HG02798 (cell line): ENCODE measurements around the gene EGFLAM.
"Not testable (repeated sequence)": the region's sequence is repeated elsewhere in the genome, so short reads cannot be mapped to it uniquely, and the experiment has no call there.

Experiments
- ATAC-seq: cut with Tn5 transposase; IDR thresholded peaks from one replicate; pipeline ENCODE4 v1.9.1; 2021; ENCODE audit warnings: mild to moderate bottlenecking; ENCODE audit not compliant: unreplicated experiment, poor library complexity

EGFLAM gene

GRCh38 chr5:38408446-38409198 is 150.3 kb downstream of the EGFLAM start:
- ATAC-seq, result no peak

- no peak for ATAC-seq
These were observed 152.1 kb downstream of the EGFLAM start for GRCh38 chr5:38410304-38410990.

- no peak for ATAC-seq
These were observed 155.3 kb downstream of the EGFLAM start for GRCh38 chr5:38413696-38414095.

- ATAC-seq, result no peak
These were observed 156.0 kb downstream of the EGFLAM start for GRCh38 chr5:38414348-38414747.

DNA sequence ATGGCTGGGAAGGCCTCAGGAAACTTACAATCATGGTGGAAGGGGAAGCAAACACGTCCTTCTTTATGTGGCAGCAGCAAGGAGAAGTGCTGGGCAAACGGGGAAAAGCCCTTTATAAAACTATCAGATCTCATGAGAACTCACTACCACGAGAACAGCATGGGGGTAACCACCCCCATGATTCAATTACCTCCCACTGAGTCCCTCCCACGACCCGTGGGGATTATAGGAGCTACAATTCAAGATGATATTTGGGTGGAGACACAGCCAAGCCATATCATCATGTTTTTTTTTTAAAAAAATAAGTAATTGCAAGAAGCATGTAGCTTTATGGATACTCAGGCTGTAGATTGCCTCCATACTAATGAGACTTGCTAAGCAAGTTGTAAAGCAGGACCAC is 157.4 kb downstream of the EGFLAM start:
- not testable (repeated sequence) for ATAC-seq

- no peak for ATAC-seq
These were observed 159.3 kb downstream of the EGFLAM start for GRCh38 chr5:38417658-38418017.

GRCh38 chr5:38420246-38420645 is 161.9 kb downstream of the EGFLAM start:
- no peak for ATAC-seq

- no peak for ATAC-seq
These were observed 162.5 kb downstream of the EGFLAM start for GRCh38 chr5:38420691-38421390.

DNA sequence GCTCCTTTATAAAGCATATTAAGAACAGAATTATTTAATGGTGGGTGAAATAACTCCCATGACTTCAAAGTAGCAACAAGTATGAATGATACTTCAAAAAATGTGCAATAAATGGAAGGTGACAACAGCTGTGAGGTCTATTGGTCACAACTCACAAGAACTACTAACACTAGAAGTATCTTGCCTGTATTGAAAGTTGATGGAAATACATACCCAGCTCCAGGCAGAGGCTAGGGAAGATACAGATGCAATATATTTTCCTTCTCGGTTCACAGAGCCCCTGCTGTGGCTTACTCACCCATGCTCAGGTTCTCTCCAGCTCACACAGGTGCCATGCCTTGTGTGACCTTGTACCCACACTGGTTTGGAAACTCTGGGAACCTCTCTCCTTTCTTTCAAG is 164.3 kb downstream of the EGFLAM start:
- ATAC-seq, result no peak

DNA sequence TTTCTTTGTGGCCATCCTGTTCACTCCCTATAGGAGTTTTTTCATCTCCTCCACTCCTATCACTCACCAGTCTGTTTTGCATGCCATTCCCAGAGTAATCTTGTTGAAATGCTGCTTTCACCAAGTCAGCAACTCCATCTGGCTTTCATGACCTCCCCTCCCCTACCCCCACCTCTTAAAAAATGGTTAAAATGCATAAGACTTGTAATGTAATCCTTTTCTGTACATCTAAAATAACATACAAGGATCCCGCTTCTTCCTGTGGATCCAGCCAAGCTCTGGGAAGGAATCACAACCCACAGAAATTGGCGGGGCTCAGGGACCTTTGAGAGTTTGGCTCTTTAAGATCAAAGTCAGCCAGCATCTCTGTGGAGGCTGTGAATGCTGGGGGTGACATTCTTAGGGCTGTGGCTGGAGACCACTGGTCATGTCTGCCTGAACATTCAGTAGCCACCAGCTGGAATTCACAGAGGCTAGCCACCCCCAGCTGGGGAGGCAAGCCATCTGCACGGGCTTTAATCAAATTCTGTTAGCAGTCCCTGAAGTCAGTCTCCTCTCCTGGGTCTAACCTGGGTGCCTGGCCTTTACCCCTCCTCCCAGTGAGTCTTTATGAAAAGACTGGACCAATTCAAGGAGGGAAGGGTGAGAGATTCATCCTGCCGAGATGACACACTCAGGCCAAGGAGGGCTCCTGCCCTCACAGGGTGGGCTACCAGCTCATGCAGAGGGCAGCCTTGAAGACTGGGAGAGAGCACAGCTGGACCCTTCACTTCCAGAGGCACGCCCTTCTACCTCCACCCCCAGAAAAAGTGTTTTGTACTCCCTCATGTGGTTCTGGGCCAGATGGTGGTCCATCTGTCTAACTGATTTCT is 165.2 kb downstream of the EGFLAM start:
- ATAC-seq, result no peak

DNA sequence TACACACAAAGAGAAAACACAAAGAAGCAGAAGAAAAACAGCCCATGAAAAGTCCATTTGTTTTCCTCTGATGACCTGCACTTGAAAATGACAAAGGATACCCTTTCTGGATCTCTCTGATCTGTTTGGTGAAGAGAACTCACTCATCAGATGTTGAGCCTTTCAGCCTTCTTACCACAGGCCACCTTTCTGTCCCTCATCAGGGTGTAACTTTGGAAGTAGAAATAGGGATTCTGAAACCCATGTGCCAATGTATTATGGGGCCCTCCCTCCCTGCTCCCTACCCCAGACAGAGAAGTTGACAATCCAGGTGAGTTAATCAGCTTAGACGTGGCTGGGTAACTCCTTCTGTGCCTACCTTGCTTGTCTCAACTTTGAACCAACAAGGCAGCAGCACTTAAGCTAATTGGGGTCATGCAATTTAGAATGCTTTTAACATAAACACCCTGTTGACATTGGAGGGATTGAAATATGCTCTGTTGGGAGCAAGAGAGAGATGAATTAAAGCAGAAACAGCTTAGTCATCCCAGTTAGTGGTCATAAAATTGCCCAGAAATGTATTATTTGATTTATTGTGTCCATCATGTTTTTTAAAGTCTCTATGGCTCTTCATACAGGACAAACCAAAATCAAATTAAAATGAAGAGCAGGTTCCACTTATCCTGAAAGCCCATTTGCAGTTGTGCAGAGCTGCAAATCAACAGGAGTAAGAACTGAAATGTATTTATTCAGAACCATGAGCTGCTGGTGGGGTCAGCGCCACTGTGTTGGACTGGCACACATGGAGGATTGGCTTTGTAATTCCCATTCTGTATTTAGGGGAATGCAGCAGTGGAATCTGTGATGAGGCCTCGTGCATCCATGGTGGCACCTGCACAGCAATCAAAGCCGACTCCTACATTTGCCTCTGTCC is 166.0 kb downstream of the EGFLAM start:
- ATAC-seq, result no peak

- ATAC-seq, result no peak
These were observed 168.1 kb downstream of the EGFLAM start for GRCh38 chr5:38426490-38426889.

- no peak for ATAC-seq
These were observed 168.9 kb downstream of the EGFLAM start for GRCh38 chr5:38426986-38427950.

- ATAC-seq, result no peak
These were observed 173.0 kb downstream of the EGFLAM start for GRCh38 chr5:38431242-38431853.

DNA sequence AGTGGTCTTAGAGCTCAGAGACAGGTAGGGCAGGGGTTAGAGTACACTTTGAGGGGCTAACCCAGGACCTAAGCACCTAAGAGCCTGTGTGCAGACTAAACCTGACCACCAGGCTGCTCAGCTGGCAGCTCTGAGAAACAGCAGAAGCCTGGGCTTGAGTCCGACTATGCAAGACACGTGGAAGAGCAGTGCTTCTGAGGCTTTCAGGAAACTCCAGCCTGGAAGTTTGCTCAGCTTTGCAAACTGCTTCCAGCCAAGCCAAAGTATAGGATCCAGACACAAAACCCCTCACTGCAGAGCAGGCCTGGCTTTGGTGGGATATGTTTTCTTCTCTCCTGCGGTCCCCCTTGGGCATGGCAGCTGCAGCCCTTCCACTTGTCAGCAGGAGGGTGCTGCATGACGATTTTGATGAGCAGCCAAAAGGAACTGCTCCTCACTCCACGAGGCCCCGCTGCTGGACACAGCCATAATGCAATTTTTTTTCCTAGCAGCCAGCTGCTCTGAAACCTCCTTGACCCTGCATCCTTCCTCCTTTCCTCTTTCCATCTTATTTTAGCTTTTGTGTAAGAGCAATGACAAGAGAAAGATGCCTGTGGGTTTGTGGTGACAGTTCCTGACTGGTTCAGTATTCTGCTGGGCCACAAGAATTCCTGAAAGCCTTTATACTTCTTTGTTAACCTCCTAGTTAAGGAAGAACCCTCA is 175.0 kb downstream of the EGFLAM start:
- no peak for ATAC-seq

GRCh38 chr5:38434966-38435705 is 176.8 kb downstream of the EGFLAM start:
- no peak for ATAC-seq

DNA sequence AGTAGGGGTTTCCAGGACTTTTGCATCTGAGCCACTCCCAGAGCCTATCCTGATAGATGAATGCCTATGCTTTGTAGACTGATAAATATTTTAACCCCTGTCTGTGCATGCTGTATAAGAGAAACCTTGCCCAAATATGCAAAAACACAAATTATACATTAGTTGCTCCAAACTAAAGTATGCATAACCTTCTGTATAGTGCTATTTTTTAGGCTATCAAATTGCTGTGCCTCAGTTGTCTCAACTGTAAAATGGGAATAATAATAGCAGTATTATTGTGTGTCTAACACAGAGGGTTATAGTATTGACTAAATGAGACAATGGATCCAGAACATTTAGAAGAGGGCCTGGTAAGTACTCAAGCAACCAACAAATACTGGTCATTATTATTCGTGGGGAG is 180.4 kb downstream of the EGFLAM start:
- ATAC-seq, result no peak
